GM12878 (cell line): ENCODE results near the gene CLEC16A. TPM values are rescaled to one million over a fixed set of nuclear protein-coding genes. Genes with fewer than 3 reads are reported as not detected.

Experiments
- ATAC-seq: fragments of 200-7000 bp; cut with Tn5 transposase; 3 replicates; pipeline ENCODE4 v1.9.1; 2020; ENCODE audit warnings: mild to moderate bottlenecking, moderate library complexity
- BruUV-seq: library from RNA; stranded (reverse); fragments of 400-500 nt; replicated peaks from 2 replicates; lab custom pipeline; 2021; lab: Mats Ljungman, UMichigan
- CTCF ChIA-PET: fragments of 300-600 bp; sonication (Branson Sonifier 250); formaldehyde crosslinking; extraction: SDS; loops from one replicate; lab custom pipeline; 2021; ENCODE audit warnings: inconsistent platforms; lab: Yijun Ruan, JAX
- POLR2A ChIA-PET: fragments of 350-600 bp; formaldehyde crosslinking; extraction: SDS; loops from one replicate; lab custom pipeline; 2021; ENCODE audit warnings: inconsistent platforms; lab: Charles Lee
- RAD21 ChIA-PET: fragments of 300-600 bp; sonication (Branson Sonifier 250); formaldehyde crosslinking; loops from one replicate; lab custom pipeline; 2023; ENCODE audit warnings: antibody characterized with exemption; ENCODE audit not compliant: unreplicated experiment; lab: Charles Lee
- SMC1A ChIA-PET: fragments of 300-600 bp; sonication (Branson Sonifier 250); formaldehyde crosslinking; loops from one replicate; lab custom pipeline; 2023; ENCODE audit not compliant: unreplicated experiment, uncharacterized antibody; lab: Charles Lee
- DNase-seq: peaks from one replicate; pipeline ENCODE4 v3.0.0-alpha.2; 2011; ENCODE audit warnings: low read depth, low spot score
- FAIRE-seq: peaks from 3 replicates; lab custom pipeline; 2011; peaks lifted over from hg19 to GRCh38; lab: Jason Lieb, UNC
- H2AFZ ChIP-seq: 2 replicates; pipeline ENCODE4 v1.6.0; 2011; ENCODE audit warnings: low read depth, low read length, control low read depth; ENCODE audit not compliant: control insufficient read depth
- H3K27ac ChIP-seq: 2 replicates; pipeline ENCODE4 v1.5.1; 2011; ENCODE audit warnings: control low read depth; ENCODE audit not compliant: control insufficient read depth, insufficient read depth
- H3K27me3 ChIP-seq, 2 experiments: replicated peaks in 1 of 2; 2 replicates each; pipeline versions ENCODE4 v1.6.0 to v1.6.1; 2011; ENCODE audit warnings: low read length in 1 of 2; ENCODE audit not compliant: control insufficient read depth in 2 of 2, insufficient read depth in 2 of 2
- H3K36me3 ChIP-seq, 2 experiments: 2 replicates each; pipeline ENCODE4 v1.5.1; 2011; ENCODE audit warnings: low read length in 1 of 2; ENCODE audit not compliant: control insufficient read depth in 2 of 2, insufficient read depth in 2 of 2
- H3K4me1 ChIP-seq: 2 replicates; pipeline ENCODE4 v1.6.1; 2011; ENCODE audit warnings: mild to moderate bottlenecking, low read length, moderate library complexity, mixed read lengths; ENCODE audit not compliant: control insufficient read depth, insufficient read depth
- H3K4me2 ChIP-seq: 2 replicates; pipeline ENCODE4 v1.6.0; 2011; ENCODE audit warnings: control low read depth; ENCODE audit not compliant: control insufficient read depth, insufficient read depth
- H3K4me3 ChIP-seq: fragments of 200-600 bp; sonication (generic); 2 replicates; pipeline ENCODE4 v1.5.1; 2016
- H3K79me2 ChIP-seq: 2 replicates; pipeline ENCODE4 v1.6.0; 2011; ENCODE audit warnings: low read length; ENCODE audit not compliant: control insufficient read depth, insufficient read depth
- H3K9ac ChIP-seq: 2 replicates; pipeline ENCODE4 v1.8.0; 2011; ENCODE audit warnings: low read length, control low read depth, mixed read lengths; ENCODE audit not compliant: control insufficient read depth, insufficient read depth
- H3K9me3 ChIP-seq: replicated peaks from 3 replicates; pipeline ENCODE4 v1.5.1; 2011; ENCODE audit warnings: mild to moderate bottlenecking, low read length; ENCODE audit not compliant: control insufficient read depth, insufficient read depth
- H4K20me1 ChIP-seq: 2 replicates; pipeline ENCODE4 v1.6.0; 2011; ENCODE audit not compliant: control insufficient read depth, insufficient read depth
- HDAC6 ChIP-seq: fragments of 200-600 bp; sonication (generic); IDR thresholded peaks from one replicate; pipeline ENCODE4 v1.8.0; 2017; ENCODE audit warnings: antibody characterized with exemption; ENCODE audit not compliant: unreplicated experiment
- KDM1A ChIP-seq: fragments of 200-600 bp; sonication (generic); IDR thresholded peaks from 2 replicates; pipeline ENCODE4 v1.6.1; 2016; ENCODE audit warnings: borderline replicate concordance
- LARP7 ChIP-seq: fragments of 450-650 bp; IDR thresholded peaks from 2 replicates; pipeline ENCODE4 v1.6.1; 2017; ENCODE audit warnings: mild to moderate bottlenecking
- NFYA ChIP-seq: IDR thresholded peaks from 2 replicates; pipeline ENCODE4 v1.6.1; 2011; ENCODE audit warnings: low read depth, mild to moderate bottlenecking, low read length, improper control_type of control experiment, borderline replicate concordance
- RUNX3 ChIP-seq: IDR thresholded peaks from 2 replicates; pipeline ENCODE4 v1.6.1; 2012; ENCODE audit warnings: low read length, inconsistent platforms
- ZBED1 ChIP-seq: IDR thresholded peaks from 2 replicates; pipeline ENCODE4 v1.6.1; 2016; ENCODE audit warnings: borderline replicate concordance
- ZSCAN29 ChIP-seq: fragments of 450-650 bp; IDR thresholded peaks from 2 replicates; pipeline ENCODE4 v1.6.1; 2017; ENCODE audit warnings: mild to moderate bottlenecking, moderate library complexity
- whole genome bisulfite sequencing: methylation state at CpG from one replicate; pipeline ENCODE4 v1.1.6; 2016; ENCODE audit warnings: low lambda C conversion rate; ENCODE audit not compliant: insufficient replicate concordance, insufficient coverage; ENCODE audit errors: missing lambda C conversion rate; 5-methylcytosine and 5-hydroxymethylcytosine counted together
- in situ Hi-C: fragments of 300-500 bp; cut with MboI; formaldehyde crosslinking; loops from 9 replicates; pipeline ENCODE4 v1.14.3; 2018; ENCODE audit warnings: mixed read lengths
- intact Hi-C: fragments of 100-400 bp; cut with micrococcal nuclease; formaldehyde crosslinking; loops from one replicate; pipeline ENCODE4 v1.14.2; 2022; ENCODE audit not compliant: unreplicated experiment
- polyA plus RNA-seq, 11 experiments: library from polyadenylated mRNA; depleted of rRNA in 4 of 11; unstranded in 6 of 11; stranded (reverse) in 5 of 11; fragments of >200 nt; fragmentation: Nextera tagmentation in 4 of 11; fragmentation: Illumina TruSeq in 1 of 11; extraction: Ambion mirVana in 4 of 11; extraction: Trizol in 1 of 11; gene quantifications; 1 replicate in 1 of 11; 2 replicates in 10 of 11; pipeline versions ENCODE4 v1.2.1 to v1.2.3, GENCODE V29; 2011 to 2016; ENCODE audit warnings: inconsistent platforms in 2 of 11, missing spikeins in 2 of 11, low read depth in 1 of 11
- total RNA-seq, 4 experiments: library from RNA; depleted of rRNA in 3 of 4; stranded (reverse); fragments of >200 nt in 3 of 4; fragmentation: Illumina TruSeq in 1 of 4; extraction: Trizol in 1 of 4; gene quantifications; 2 replicates each; pipeline versions ENCODE4 v1.2.1 to v1.2.3, GENCODE V29; 2013 to 2021
- TF ChIP-seq, protein P1 (sequence below): IDR thresholded peaks from 2 replicates; pipeline ENCODE4 v1.6.1; 2012; ENCODE audit warnings: improper control_type of control experiment, low read depth, low read length; ENCODE audit not compliant: insufficient replicate concordance
- TF ChIP-seq, protein P2 (sequence below): IDR thresholded peaks from 2 replicates; pipeline ENCODE4 v1.6.1; 2011; ENCODE audit warnings: mild to moderate bottlenecking, low read depth, low read length, moderate library complexity; ENCODE audit not compliant: insufficient replicate concordance
- TF ChIP-seq, protein P3 (sequence below): IDR thresholded peaks from 2 replicates; pipeline ENCODE4 v1.6.1; 2012; ENCODE audit warnings: mild to moderate bottlenecking, low read depth, low read length

CLEC16A gene
- total and polyA plus RNA-seq, 10 of the 15 experiments (the other 5 are each of a cell fraction or from before 2014, with no cell fraction given): 1.5 to 28.8 (median 19.2) TPM

DNA sequence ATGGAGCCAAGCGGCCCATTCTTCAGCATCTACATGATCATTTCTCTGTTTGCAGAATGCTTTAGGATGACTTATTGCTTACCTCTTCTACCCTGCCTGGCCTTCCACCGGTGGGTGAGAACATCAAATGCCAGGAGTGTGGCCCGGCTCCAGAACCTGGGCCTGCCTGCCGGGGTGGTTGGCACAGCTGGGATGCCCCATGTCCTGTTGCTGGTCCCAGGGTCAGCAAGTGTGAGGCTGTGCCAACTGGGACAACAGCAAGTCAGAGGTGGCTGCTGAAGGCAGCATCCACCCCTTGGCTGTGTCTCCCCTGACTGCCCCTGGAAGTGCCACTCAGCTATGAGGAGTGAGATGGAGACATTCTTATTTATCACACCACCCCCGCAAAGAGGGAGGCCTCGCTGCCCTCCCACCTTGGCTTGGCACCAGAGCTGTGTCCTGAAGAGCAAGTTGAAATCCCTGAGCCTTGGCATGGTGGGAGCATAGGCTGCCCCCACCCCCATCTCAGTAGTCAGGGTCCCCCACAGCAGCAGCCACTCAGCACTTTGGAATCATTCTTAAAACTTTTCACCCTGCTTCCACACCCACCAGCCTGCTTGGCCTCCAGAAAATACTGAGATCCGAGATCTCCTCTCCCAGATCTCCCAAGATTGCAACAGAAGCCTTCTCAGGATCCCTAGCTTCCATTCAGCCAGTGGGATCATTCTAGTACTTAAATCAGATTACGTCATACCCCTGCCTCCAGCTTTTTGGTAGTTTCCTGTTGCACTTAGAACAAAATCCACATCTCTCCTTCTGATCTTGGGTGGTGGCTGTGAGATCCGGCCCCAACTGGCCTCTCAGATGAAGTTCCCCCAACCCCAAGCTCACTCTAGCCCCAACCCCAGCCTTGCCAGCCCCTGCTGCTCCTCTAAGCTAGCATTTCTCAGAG is 184.1 kb downstream of the CLEC16A start:
- ChIA-PET RAD21 (interaction anchor here (0.8 to 2.4 kb wide), 7 partner anchors 9 to 54 kb away, joined by 3 to 11 read pairs (median 5); no protein-coding TSS in a partner anchor), SMC1A (interaction anchor here (0.6 to 2.3 kb wide), 7 partner anchors 8 to 250 kb away, joined by 3 to 13 read pairs (median 5); partner anchors contain the start of gene SOCS1), POLR2A (interaction anchor here (0.5 to 1.1 kb wide), 4 partner anchors 8 to 158 kb away, joined by 3 to 4 read pairs (median 3); no protein-coding TSS in a partner anchor), CTCF (interaction anchor here (0.6 to 1.2 kb wide), 4 partner anchors 13 to 145 kb away, joined by 3 to 4 read pairs (median 4); no protein-coding TSS in a partner anchor)
- 81% methylated on average over 9 of the region's 9 CpGs for WGBS
- Histone ChIP-seq H3K27ac (no peak overlapping the region), H3K9me3 (no peaks in the 10 kb centered on the region), H3K4me1 (peaks cover 13% of the 10 kb centered on the region), H3K27me3 (no peaks in the 10 kb centered on the region), H4K20me1 (no peaks in the 10 kb centered on the region), H3K9ac (no peak overlapping the region), H2AFZ (no peak overlapping the region), H3K79me2 (no peaks in the 10 kb centered on the region; the same call in 1 of the 2 replicates), H3K4me2 (no peak overlapping the region), H3K4me3 (no peak overlapping the region), H3K36me3 (peaks cover 7 to 20% of the 10 kb centered on the region in 2 experiments; a peak in 3 of 4 replicates)
- intact Hi-C loops (no loop called here), in situ Hi-C loops (no loop called here)
- FAIRE-seq (no peak), DNase-seq (no peak), ATAC-seq (no peak)
- BruUV-seq: no TSS peak
- TF ChIP-seq LARP7 (no peak), RUNX3 (no peak), KDM1A (no peak), NFYA (no peak), ZBED1 (no peak), HDAC6 (no peak), ZSCAN29 (no peak)
- TF ChIP-seq, protein P1, sequence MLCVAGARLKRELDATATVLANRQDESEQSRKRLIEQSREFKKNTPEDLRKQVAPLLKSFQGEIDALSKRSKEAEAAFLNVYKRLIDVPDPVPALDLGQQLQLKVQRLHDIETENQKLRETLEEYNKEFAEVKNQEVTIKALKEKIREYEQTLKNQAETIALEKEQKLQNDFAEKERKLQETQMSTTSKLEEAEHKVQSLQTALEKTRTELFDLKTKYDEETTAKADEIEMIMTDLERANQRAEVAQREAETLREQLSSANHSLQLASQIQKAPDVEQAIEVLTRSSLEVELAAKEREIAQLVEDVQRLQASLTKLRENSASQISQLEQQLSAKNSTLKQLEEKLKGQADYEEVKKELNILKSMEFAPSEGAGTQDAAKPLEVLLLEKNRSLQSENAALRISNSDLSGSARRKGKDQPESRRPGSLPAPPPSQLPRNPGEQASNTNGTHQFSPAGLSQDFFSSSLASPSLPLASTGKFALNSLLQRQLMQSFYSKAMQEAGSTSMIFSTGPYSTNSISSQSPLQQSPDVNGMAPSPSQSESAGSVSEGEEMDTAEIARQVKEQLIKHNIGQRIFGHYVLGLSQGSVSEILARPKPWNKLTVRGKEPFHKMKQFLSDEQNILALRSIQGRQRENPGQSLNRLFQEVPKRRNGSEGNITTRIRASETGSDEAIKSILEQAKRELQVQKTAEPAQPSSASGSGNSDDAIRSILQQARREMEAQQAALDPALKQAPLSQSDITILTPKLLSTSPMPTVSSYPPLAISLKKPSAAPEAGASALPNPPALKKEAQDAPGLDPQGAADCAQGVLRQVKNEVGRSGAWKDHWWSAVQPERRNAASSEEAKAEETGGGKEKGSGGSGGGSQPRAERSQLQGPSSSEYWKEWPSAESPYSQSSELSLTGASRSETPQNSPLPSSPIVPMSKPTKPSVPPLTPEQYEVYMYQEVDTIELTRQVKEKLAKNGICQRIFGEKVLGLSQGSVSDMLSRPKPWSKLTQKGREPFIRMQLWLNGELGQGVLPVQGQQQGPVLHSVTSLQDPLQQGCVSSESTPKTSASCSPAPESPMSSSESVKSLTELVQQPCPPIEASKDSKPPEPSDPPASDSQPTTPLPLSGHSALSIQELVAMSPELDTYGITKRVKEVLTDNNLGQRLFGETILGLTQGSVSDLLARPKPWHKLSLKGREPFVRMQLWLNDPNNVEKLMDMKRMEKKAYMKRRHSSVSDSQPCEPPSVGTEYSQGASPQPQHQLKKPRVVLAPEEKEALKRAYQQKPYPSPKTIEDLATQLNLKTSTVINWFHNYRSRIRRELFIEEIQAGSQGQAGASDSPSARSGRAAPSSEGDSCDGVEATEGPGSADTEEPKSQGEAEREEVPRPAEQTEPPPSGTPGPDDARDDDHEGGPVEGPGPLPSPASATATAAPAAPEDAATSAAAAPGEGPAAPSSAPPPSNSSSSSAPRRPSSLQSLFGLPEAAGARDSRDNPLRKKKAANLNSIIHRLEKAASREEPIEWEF: no peak
- TF ChIP-seq, protein P2, sequence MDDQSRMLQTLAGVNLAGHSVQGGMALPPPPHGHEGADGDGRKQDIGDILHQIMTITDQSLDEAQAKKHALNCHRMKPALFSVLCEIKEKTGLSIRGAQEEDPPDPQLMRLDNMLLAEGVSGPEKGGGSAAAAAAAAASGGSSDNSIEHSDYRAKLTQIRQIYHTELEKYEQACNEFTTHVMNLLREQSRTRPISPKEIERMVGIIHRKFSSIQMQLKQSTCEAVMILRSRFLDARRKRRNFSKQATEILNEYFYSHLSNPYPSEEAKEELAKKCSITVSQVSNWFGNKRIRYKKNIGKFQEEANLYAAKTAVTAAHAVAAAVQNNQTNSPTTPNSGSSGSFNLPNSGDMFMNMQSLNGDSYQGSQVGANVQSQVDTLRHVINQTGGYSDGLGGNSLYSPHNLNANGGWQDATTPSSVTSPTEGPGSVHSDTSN: no peak
- TF ChIP-seq, protein P3, sequence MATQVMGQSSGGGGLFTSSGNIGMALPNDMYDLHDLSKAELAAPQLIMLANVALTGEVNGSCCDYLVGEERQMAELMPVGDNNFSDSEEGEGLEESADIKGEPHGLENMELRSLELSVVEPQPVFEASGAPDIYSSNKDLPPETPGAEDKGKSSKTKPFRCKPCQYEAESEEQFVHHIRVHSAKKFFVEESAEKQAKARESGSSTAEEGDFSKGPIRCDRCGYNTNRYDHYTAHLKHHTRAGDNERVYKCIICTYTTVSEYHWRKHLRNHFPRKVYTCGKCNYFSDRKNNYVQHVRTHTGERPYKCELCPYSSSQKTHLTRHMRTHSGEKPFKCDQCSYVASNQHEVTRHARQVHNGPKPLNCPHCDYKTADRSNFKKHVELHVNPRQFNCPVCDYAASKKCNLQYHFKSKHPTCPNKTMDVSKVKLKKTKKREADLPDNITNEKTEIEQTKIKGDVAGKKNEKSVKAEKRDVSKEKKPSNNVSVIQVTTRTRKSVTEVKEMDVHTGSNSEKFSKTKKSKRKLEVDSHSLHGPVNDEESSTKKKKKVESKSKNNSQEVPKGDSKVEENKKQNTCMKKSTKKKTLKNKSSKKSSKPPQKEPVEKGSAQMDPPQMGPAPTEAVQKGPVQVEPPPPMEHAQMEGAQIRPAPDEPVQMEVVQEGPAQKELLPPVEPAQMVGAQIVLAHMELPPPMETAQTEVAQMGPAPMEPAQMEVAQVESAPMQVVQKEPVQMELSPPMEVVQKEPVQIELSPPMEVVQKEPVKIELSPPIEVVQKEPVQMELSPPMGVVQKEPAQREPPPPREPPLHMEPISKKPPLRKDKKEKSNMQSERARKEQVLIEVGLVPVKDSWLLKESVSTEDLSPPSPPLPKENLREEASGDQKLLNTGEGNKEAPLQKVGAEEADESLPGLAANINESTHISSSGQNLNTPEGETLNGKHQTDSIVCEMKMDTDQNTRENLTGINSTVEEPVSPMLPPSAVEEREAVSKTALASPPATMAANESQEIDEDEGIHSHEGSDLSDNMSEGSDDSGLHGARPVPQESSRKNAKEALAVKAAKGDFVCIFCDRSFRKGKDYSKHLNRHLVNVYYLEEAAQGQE: no peak
